Upper lobe of left lung (tissue), 6 donors: ENCODE measurements around the gene UHRF1. TPM values are rescaled to one million over a fixed set of nuclear protein-coding genes. Genes with fewer than 3 reads are reported as not detected.

Experiments
- ATAC-seq, 2 donors: fragments of 200-7000 bp; cut with Tn5 transposase; one replicate each; pipeline ENCODE4 v1.9.1; 2022; ENCODE audit warnings: mild to moderate bottlenecking in 2 of 2, moderate library complexity in 2 of 2; ENCODE audit not compliant: low FRiP score in 2 of 2
- DNase-seq, 2 donors: peaks; one replicate each; pipeline ENCODE4 v3.0.0-alpha.2; 2019 to 2020
- H3K27ac ChIP-seq, 4 donors: fragments of 200-600 bp; sonication (generic); one replicate each; pipeline ENCODE4 v1.5.1; 2016 to 2019
- H3K27me3 ChIP-seq, 4 donors: fragments of 200-600 bp; sonication (generic); one replicate each; pipeline ENCODE4 v1.5.1; 2017 to 2019
- H3K36me3 ChIP-seq, 4 donors: fragments of 200-600 bp; sonication (generic); one replicate each; pipeline ENCODE4 v1.5.1; 2016 to 2019
- H3K4me1 ChIP-seq, 4 donors: fragments of 200-600 bp; sonication (generic); one replicate each; pipeline ENCODE4 v1.5.1; 2018 to 2019
- H3K4me3 ChIP-seq, 4 donors: fragments of 200-600 bp; sonication (generic); one replicate each; pipeline ENCODE4 v1.5.1; 2017 to 2019; ENCODE audit warnings: mild to moderate bottlenecking in 2 of 4, moderate library complexity in 1 of 4
- H3K9me3 ChIP-seq, 4 donors: fragments of 200-600 bp; sonication (generic); one replicate each; pipeline ENCODE4 v1.5.1; 2018 to 2019
- EP300 ChIP-seq, 4 donors: sonication (generic); formaldehyde crosslinking; IDR thresholded peaks; one replicate each; pipeline ENCODE4 v1.5.1; 2017; ENCODE audit warnings: antibody characterized with exemption in 4 of 4, control low read depth in 2 of 4
- POLR2A ChIP-seq, 4 donors: fragments of 450-650 bp; IDR thresholded peaks; one replicate each; pipeline ENCODE4 v1.5.1; 2016 to 2017; ENCODE audit warnings: antibody characterized with exemption in 4 of 4, mild to moderate bottlenecking in 2 of 4
- POLR2AphosphoS5 ChIP-seq, 2 donors: sonication (generic); formaldehyde crosslinking; IDR thresholded peaks; one replicate each; pipeline ENCODE4 v1.5.1; 2017; ENCODE audit warnings: antibody characterized with exemption in 2 of 2
- WGBS, 2 donors: methylation state at CpG; one replicate each; pipeline ENCODE4 v1.1.5; 2017 to 2018; 5-methylcytosine and 5-hydroxymethylcytosine counted together
- total RNA-seq, 6 donors: library from RNA; depleted of rRNA in 4 of 6; stranded (reverse); fragments of >200 nt in 4 of 6; gene quantifications; one replicate each; pipeline versions ENCODE4 v1.1.0 to v1.2.1, GENCODE V29; 2016 to 2021
- TF ChIP-seq, protein P1 (sequence below), 6 experiments: fragments of 450-650 bp in 4 of 6; fragments of 200-600 bp in 2 of 6; sonication (generic) in 2 of 6; IDR thresholded peaks; one replicate each; pipeline ENCODE4 v1.5.1; 2016 to 2019; ENCODE audit warnings: antibody characterized with exemption in 6 of 6
- donor health status: DM: no; HTN: no; CAD: no; lungs with moderate emphysema.
- donor health status: DM: no; HTN: yes; CAD: no; lungs with severe emphysema.

UHRF1 gene
- total RNA-seq, 6 donors from 2014 or later = 1.0 to 5.1 (median 2.3) TPM

DNA sequence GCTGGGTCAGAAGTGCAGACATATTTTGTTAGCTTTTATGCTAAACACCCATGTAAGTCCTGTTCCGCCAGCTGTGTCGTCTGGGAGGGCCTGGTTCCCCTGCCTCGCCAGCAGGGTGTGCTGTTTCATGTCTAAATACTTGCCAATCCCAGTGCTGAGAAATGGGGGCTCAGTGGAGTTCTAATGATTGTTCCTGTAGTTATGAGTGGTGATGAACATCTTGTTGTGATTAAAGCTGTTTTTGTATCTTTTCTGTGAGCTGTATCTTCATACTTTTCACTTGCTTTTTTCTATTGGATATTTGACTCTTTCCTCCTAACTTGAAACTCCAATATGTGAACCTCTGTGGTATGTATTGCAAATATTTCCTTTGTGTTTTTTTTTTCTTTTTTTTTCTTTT, 92.3 kb downstream of the UHRF1 start:
- no peak for DNase-seq
- no peak for TF ChIP-seq POLR2AphosphoS5 (IDR thresholded peaks at IDR 0.05)
- TF ChIP-seq, protein P1, sequence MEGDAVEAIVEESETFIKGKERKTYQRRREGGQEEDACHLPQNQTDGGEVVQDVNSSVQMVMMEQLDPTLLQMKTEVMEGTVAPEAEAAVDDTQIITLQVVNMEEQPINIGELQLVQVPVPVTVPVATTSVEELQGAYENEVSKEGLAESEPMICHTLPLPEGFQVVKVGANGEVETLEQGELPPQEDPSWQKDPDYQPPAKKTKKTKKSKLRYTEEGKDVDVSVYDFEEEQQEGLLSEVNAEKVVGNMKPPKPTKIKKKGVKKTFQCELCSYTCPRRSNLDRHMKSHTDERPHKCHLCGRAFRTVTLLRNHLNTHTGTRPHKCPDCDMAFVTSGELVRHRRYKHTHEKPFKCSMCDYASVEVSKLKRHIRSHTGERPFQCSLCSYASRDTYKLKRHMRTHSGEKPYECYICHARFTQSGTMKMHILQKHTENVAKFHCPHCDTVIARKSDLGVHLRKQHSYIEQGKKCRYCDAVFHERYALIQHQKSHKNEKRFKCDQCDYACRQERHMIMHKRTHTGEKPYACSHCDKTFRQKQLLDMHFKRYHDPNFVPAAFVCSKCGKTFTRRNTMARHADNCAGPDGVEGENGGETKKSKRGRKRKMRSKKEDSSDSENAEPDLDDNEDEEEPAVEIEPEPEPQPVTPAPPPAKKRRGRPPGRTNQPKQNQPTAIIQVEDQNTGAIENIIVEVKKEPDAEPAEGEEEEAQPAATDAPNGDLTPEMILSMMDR (IDR thresholded peaks at IDR 0.05) = peak; percentile 29 to 55 (median 42)
- Histone ChIP-seq H3K4me1 (peaks cover 0 to 4% (median 2%) of the 10 kb centered on the region in 4 donors), H3K36me3 (peaks cover 0 to 13% (median 4%) of the 10 kb centered on the region in 4 donors), H3K27me3 (no peaks in the 10 kb centered on the region), H3K4me3 (no peak overlapping the region), H3K9me3 (no peaks in the 10 kb centered on the region), H3K27ac (no peak overlapping the region)
- no peak for ATAC-seq
- WGBS, 2 donors = 64 to 87% methylated on average over 3 of the region's 3 CpGs

DNA sequence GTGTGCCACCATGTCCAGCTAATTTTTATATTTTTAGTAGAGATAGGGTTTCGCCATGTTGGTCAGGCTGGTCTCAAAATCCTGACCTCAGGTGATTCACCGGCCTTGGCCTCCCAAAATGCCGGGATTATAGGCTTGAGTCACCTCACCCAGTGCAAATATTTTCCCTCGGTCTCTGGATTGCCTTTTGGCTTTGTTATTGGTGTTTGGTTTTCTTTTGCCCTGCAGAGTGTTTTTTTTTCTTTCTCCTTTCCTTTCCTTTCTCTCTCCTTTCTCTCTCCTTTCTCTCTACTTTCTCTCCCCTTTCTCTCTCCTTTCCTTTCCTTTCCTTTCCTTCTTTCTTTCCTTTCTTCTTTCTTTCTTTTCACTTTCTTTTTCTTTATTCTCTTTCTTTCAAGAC, 92.8 kb downstream of the UHRF1 start:
- ATAC-seq (no peak), DNase-seq (no peak)
- peaks cover 0 to 7% (median 2%) of the 10 kb centered on the region in 4 donors for H3K36me3 ChIP-seq
- H3K4me3 ChIP-seq = no peak overlapping the region
- H3K27ac ChIP-seq = no peak overlapping the region
- H3K9me3 ChIP-seq = no peaks in the 10 kb centered on the region
- TF ChIP-seq POLR2AphosphoS5 (IDR thresholded peaks at IDR 0.05) = no peak
- TF ChIP-seq EP300 (IDR thresholded peaks at IDR 0.05) = no peak
- TF ChIP-seq, protein P1 (IDR thresholded peaks at IDR 0.05) = no peak
- no peak for TF ChIP-seq POLR2A (IDR thresholded peaks at IDR 0.05)
- 84 to 87% methylated on average over 4 of the region's 4 CpGs for WGBS, 2 donors
- H3K4me1 ChIP-seq = peaks cover 0 to 4% (median 2%) of the 10 kb centered on the region in 4 donors
- H3K27me3 ChIP-seq = no peaks in the 10 kb centered on the region

DNA sequence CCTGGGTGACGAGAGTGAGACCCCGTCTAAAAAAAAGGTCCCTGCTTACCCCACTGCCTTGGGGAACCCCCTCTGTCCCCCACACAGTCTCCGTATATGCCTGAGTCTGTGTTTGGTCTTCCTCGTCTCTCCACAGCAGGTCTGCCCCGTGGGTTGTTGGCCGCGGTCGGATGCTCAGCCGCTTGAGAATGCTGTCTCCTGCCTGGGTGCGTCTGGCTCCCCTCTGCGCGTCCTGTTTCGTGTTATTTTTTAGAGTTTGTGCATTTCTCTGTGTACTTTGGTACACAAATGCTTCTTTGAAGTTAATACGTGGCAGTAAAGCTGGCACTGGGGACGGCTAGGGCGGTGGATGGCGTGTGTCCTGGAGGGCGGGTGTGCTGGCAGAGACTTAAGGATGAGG, 94.5 kb downstream of the UHRF1 start:
- Histone ChIP-seq H3K27me3 (no peaks in the 10 kb centered on the region), H3K4me3 (no peak overlapping the region), H3K27ac (no peak overlapping the region), H3K36me3 (no peaks in the 10 kb centered on the region), H3K4me1 (peaks cover 0 to 4% (median 2%) of the 10 kb centered on the region in 4 donors), H3K9me3 (no peaks in the 10 kb centered on the region)
- DNase-seq = no peak
- ATAC-seq = no peak
- TF ChIP-seq EP300 (IDR thresholded peaks at IDR 0.05) (no peak), POLR2A (IDR thresholded peaks at IDR 0.05) (no peak), POLR2AphosphoS5 (IDR thresholded peaks at IDR 0.05) (no peak)
- TF ChIP-seq, protein P1 (IDR thresholded peaks at IDR 0.05) = no peak
- 89 to 92% methylated on average over 18 of the region's 18 CpGs for WGBS, 2 donors

DNA sequence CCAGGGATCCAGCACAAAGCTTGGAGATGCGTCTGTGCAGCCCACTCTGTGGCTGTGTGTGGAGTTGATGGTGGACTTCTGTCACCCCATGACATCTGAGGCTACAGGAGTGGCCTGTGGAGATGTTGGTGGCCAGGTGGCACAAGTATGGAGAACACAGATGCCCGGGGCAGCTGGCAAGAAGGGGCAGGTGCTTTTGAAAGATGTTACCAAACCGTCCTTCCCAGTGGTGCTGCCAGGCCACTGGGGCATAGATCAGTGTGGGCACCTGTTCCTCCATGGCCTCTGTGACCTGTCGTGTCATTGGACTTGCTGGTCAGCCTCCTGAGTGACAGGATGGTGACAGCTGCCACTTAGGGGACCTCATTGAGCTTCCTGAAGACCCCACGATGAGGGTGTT, 95.8 kb downstream of the UHRF1 start:
- 78 to 87% methylated on average over 4 of the region's 5 CpGs for WGBS, 2 donors
- no peak overlapping the region for H3K27ac ChIP-seq
- no peaks in the 10 kb centered on the region for H3K36me3 ChIP-seq
- ATAC-seq (no peak), DNase-seq (no peak)
- TF ChIP-seq POLR2AphosphoS5 (IDR thresholded peaks at IDR 0.05) = no peak
- TF ChIP-seq EP300 (IDR thresholded peaks at IDR 0.05) = no peak
- TF ChIP-seq, protein P1 (IDR thresholded peaks at IDR 0.05) = no peak
- TF ChIP-seq POLR2A (IDR thresholded peaks at IDR 0.05) = no peak
- H3K27me3 ChIP-seq = no peaks in the 10 kb centered on the region
- H3K4me3 ChIP-seq = no peak overlapping the region
- no peaks in the 10 kb centered on the region for H3K9me3 ChIP-seq
- peaks cover 0 to 4% (median 2%) of the 10 kb centered on the region in 4 donors for H3K4me1 ChIP-seq

DNA sequence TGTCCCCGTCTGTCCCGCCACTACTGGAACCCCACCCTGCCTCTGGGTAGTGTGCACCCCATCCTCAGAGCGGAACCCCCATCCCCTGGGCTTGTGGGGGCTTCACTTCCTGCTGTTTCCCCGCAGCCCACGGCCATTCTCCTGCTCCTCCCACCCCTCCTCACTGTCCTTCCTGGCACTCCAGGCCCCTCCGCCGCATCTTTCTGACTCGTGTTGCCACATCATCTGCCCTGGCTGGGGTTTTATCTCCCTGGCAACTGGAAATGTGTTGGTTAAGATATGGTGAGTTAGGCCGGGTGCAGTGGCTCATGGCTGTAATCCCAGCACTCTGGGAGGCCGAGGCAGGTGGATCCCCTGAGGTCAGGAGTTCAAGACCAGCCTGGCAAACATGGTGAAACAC, 96.9 kb downstream of the UHRF1 start:
- ATAC-seq (no peak), DNase-seq (no peak)
- Histone ChIP-seq H3K36me3 (no peaks in the 10 kb centered on the region), H3K27ac (no peak overlapping the region), H3K4me1 (peaks cover 0 to 4% (median 2%) of the 10 kb centered on the region in 4 donors), H3K4me3 (no peak overlapping the region), H3K27me3 (no peaks in the 10 kb centered on the region), H3K9me3 (no peaks in the 10 kb centered on the region)
- TF ChIP-seq POLR2A (IDR thresholded peaks at IDR 0.05) = no peak
- no peak for TF ChIP-seq POLR2AphosphoS5 (IDR thresholded peaks at IDR 0.05)
- TF ChIP-seq, protein P1 (IDR thresholded peaks at IDR 0.05) = no peak
- TF ChIP-seq EP300 (IDR thresholded peaks at IDR 0.05) = no peak
- WGBS, 2 donors = 58 to 83% methylated on average over 10 of the region's 10 CpGs
